Measurements from ENCODE around the gene HINT3.
"Not testable (repeated sequence)": the region's sequence is repeated elsewhere in the genome, so short reads cannot be mapped to it uniquely, and the experiment has no call there.

The HINT3 gene

GRCh38 chr6:125956506-125957390 lies at the start of gene HINT3:
TSS of gene HINT3 (plus strand) at chr6:125956770. CDS start at chr6:125956978, 208 bp downstream.
- peak within 1 kb of the TSS; percentile 87 for H3K27ac ChIP-seq
- TF ChIP-seq ZFX (IDR thresholded peaks at IDR 0.05) (peak; percentile 85), CTCF (conservative IDR thresholded peaks at IDR 0.05) (peak; percentile 96)

- no peak overlapping the region for H3K27ac ChIP-seq
- no peak for TF ChIP-seq ZFX (IDR thresholded peaks at IDR 0.05)
- no peak for TF ChIP-seq CTCF (conservative IDR thresholded peaks at IDR 0.05)
These were observed 46.0 kb upstream of the HINT3 start for GRCh38 chr6:125910527-125910926.

GRCh38 chr6:125911051-125911451 lies 45.5 kb upstream of the HINT3 start:
- not testable (repeated sequence) for H3K27ac ChIP-seq

GRCh38 chr6:125912430-125912829 lies 44.1 kb upstream of the HINT3 start:
- H3K27ac ChIP-seq, result not testable (repeated sequence)

- no peak for TF ChIP-seq CTCF (conservative IDR thresholded peaks at IDR 0.05)
- TF ChIP-seq ZFX (IDR thresholded peaks at IDR 0.05), result no peak
- H3K27ac ChIP-seq, result no peak overlapping the region
These were observed 43.4 kb upstream of the HINT3 start for GRCh38 chr6:125913145-125913544.

- no peak overlapping the region for H3K27ac ChIP-seq
These were observed 42.7 kb upstream of the HINT3 start for GRCh38 chr6:125913864-125914351.

GRCh38 chr6:125918230-125918629 lies 38.3 kb upstream of the HINT3 start:
- H3K27ac ChIP-seq, result no peak overlapping the region
- no peak for TF ChIP-seq CTCF (conservative IDR thresholded peaks at IDR 0.05)
- TF ChIP-seq ZFX (IDR thresholded peaks at IDR 0.05), result no peak

More at GRCh38 chr6:125913864-125914351, 42.7 kb upstream of the HINT3 start:
- TF ChIP-seq ZFX (IDR thresholded peaks at IDR 0.05), result no peak

- no peak overlapping the region for H3K27ac ChIP-seq
- no peak for TF ChIP-seq CTCF (conservative IDR thresholded peaks at IDR 0.05)
- no peak for TF ChIP-seq ZFX (IDR thresholded peaks at IDR 0.05)
These were observed 37.6 kb upstream of the HINT3 start for GRCh38 chr6:125918681-125919566.
